C4-2B (cell line): ENCODE data around the gene NPHP4.

Source experiments
- ZFX ChIP-seq: fragments of 450-650 bp; IDR thresholded peaks from 2 replicates; pipeline ENCODE4 v1.6.1; 2017
- TF ChIP-seq, protein P1 (sequence below): fragments of 450-650 bp; conservative IDR thresholded peaks from 2 replicates; pipeline ENCODE4 v1.5.1; 2017; ENCODE audit warnings: mild to moderate bottlenecking

DNA sequence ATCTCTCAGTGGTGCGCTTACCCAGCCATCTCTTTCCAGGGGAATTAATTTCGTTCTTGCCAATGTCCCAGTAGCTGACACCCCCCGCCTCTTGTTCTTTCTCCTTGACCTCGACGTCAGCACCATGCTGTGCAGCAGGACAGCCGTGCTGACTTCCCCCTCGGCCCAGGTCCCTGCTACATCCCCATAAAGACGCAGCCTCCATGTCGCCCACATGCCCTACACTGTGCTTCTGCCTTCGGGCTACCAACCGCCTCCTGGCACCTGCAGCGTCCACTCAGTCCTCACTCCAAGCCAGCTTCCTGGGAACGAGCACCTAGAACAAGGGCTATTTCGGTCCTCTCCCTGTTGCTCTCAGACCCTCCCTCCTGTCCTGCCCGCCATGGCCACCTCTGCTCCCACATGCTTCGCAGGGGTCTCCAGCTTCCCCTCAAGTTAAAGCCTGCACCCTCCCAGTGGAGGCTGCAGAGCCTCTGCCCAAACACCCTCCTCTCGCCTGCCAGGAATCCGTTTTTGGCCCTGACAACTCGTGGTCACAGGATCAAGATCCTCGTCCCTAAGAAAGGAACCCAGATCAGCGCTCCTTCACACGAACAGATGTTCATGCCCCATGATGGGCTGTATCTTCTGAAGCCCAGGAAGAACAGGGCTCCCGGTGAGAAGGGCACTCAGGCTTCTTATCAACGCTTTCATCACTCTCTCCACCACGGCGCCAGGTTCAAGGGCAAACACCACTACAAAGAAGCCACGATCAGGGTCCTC lies 109.7 kb downstream of the NPHP4 start:
- TF ChIP-seq ZFX = no peak
- TF ChIP-seq, protein P1, sequence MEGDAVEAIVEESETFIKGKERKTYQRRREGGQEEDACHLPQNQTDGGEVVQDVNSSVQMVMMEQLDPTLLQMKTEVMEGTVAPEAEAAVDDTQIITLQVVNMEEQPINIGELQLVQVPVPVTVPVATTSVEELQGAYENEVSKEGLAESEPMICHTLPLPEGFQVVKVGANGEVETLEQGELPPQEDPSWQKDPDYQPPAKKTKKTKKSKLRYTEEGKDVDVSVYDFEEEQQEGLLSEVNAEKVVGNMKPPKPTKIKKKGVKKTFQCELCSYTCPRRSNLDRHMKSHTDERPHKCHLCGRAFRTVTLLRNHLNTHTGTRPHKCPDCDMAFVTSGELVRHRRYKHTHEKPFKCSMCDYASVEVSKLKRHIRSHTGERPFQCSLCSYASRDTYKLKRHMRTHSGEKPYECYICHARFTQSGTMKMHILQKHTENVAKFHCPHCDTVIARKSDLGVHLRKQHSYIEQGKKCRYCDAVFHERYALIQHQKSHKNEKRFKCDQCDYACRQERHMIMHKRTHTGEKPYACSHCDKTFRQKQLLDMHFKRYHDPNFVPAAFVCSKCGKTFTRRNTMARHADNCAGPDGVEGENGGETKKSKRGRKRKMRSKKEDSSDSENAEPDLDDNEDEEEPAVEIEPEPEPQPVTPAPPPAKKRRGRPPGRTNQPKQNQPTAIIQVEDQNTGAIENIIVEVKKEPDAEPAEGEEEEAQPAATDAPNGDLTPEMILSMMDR = no peak
